GM12891 (cell line): ENCODE data around the gene TMEM11.

Experiments used
- POLR2A ChIP-seq: IDR thresholded peaks from 2 replicates; pipeline ENCODE4 v1.6.1; 2011; ENCODE audit warnings: low read depth, low read length, control low read depth
- POLR2AphosphoS5 ChIP-seq: IDR thresholded peaks from 2 replicates; pipeline ENCODE4 v1.6.1; 2011; ENCODE audit warnings: low read depth, low read length, control low read depth
- POU2F2 ChIP-seq: IDR thresholded peaks from 2 replicates; pipeline ENCODE4 v1.6.1; 2011; ENCODE audit warnings: low read depth, mild to moderate bottlenecking, control low read depth, low read length, moderate library complexity
- TAF1 ChIP-seq: IDR thresholded peaks from 2 replicates; pipeline ENCODE4 v1.6.1; 2011; ENCODE audit warnings: low read depth, low read length, control low read depth

- TF ChIP-seq POLR2A = no peak
- TF ChIP-seq POLR2AphosphoS5 = no peak
- TF ChIP-seq POU2F2 = no peak
- TF ChIP-seq TAF1 = no peak
Measured at GRCh38 chr17:21189361-21189760, 24.6 kb downstream of the TMEM11 start.
